ENCODE results near the gene MLXIP. TPM values are rescaled to one million over a fixed set of nuclear protein-coding genes. Genes with fewer than 3 reads are reported as not detected.

The MLXIP gene
- total and polyA plus RNA-seq, 9 of the 15 experiments (the other 6 are each of a cell fraction or from before 2014, with no cell fraction given) = 2.2 to 66.3 (median 18.1) TPM

DNA sequence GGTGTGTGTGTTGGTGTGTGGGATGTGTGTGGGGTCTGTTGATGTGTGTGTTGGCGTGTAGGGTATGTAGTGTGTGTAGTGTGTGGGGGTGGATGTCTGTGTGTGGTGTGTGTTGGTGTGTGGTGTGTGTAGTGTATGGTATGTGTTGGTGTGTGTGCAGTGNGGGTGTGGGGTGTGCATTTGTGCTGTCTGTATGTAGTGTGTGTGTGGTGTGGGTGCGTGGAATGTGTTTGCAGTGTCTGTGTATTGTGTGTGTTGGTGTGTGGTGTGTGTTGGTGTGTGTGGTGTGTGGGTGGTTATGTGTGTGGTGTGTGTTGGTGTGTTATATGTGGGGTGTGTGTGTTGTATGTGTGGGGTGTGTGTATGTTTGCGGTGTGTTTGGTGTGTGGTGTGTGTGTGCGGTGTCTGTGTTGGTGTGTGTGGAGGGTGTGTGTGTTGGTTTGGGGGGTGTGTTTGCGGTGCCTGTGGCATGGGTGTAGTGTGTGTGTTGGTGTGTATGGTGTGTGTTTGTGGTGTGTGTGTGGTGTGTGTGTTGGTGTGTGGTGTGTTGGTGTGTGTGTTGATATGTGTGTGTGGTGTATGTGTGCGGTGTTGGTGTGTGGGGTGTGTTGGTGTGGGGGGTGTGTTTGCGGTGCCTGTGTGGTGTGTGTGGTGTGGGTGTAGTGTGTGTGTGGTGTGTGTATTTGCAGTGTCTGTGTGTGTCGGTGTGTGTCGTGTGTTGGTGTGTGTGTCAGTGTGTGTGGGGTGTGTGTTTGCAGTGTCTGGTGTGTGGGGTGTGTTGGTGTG is 14.7 kb downstream of the MLXIP start:
- BruUV-seq (replicated peaks) = no TSS peak
- peaks cover 98% of the 10 kb centered on the region for H3K79me2 ChIP-seq (ENCODE audit: control insufficient read depth, insufficient read depth, low read length)
- no peaks in the 10 kb centered on the region for H3K27me3 ChIP-seq (ENCODE audit: control insufficient read depth in 2 of 2, insufficient read depth in 2 of 2, low read length in 2 of 2)
- H3K4me1 ChIP-seq (replicated peaks in 1 of 2; ENCODE audit: control insufficient read depth in 2 of 2, insufficient read depth in 2 of 2, low read length in 2 of 2) = peaks cover 46 to 71% of the 10 kb centered on the region in 2 experiments
- intact Hi-C loops (cut with micrococcal nuclease) (no loop called here), in situ Hi-C loops (cut with MboI) (no loop called here)
- H3K9me3 ChIP-seq (replicated peaks; ENCODE audit: control insufficient read depth, insufficient read depth, low read depth, low read length) = no peaks in the 10 kb centered on the region
- DNase-seq (ENCODE audit: extremely low read depth in 1 of 4, low spot score in 3 of 4) = no peak
- no peak overlapping the region for H3K4me3 ChIP-seq
- ChIA-PET POLR2A (interaction anchor here (6.8 kb wide), 1 partner anchor 13 kb away, joined by 68 read pairs; the partner anchor contains the start of gene MLXIP), CTCF (ENCODE audit: low intra/inter-chr PET ratio) (no interaction called here)
- H3K4me2 ChIP-seq (ENCODE audit: insufficient read depth, low read length) = peak overlapping the region; percentile 26
- H3K9ac ChIP-seq (ENCODE audit: insufficient read depth in 1 of 2, low read depth in 2 of 2, low read length in 2 of 2) = no peak overlapping the region
- FAIRE-seq = no peak
- ATAC-seq = no peak
- H3K36me3 ChIP-seq (ENCODE audit: control insufficient read depth, insufficient read depth, low read length) = peaks cover 66% of the 10 kb centered on the region
- peaks cover 16% of the 10 kb centered on the region for H3K9me1 ChIP-seq (ENCODE audit: control insufficient read depth, insufficient read depth, low read length)
- no peak overlapping the region for H2AFZ ChIP-seq (ENCODE audit: low read depth, low read length)
- peaks cover 8% of the 10 kb centered on the region; the same call in 1 of the 2 replicates for H4K20me1 ChIP-seq (replicated peaks; ENCODE audit: control insufficient read depth, insufficient read depth, low read length)
- WGBS (ENCODE audit: insufficient coverage, low coverage, missing lambda C conversion rate) = 82% methylated on average over 6 of the region's 9 CpGs
- H3K27ac ChIP-seq (ENCODE audit: extremely low read depth, low read depth, low read length) = peak overlapping the region; percentile 40
- TF ChIP-seq ELF1 (tag; IDR thresholded peaks at IDR 0.05) (no peak), ZNF253 (CRISPR knock-in tag; conservative IDR thresholded peaks at IDR 0.05) (no peak), TBP (optimal IDR thresholded peaks at IDR 0.05; ENCODE audit: low read depth, low read length) (no peak), HNRNPLL (IDR thresholded peaks at IDR 0.05; ENCODE audit: low read depth, low read length, poor library complexity, severe bottlenecking) (peak; percentile 33), ZNF77 (CRISPR knock-in tag; IDR thresholded peaks at IDR 0.05) (no peak), STAT5B (CRISPR knock-in tag; IDR thresholded peaks at IDR 0.05) (no peak), SIN3A (IDR thresholded peaks at IDR 0.05; ENCODE audit: borderline replicate concordance in 2 of 2, control insufficient read depth in 1 of 2, low read depth in 2 of 2, low read length in 2 of 2) (no peak), E2F3 (CRISPR knock-in tag; IDR thresholded peaks at IDR 0.05) (no peak), TOE1 (IDR thresholded peaks at IDR 0.05; ENCODE audit: borderline replicate concordance) (no peak), TOE1 (CRISPR knock-in tag; IDR thresholded peaks at IDR 0.05; ENCODE audit: borderline replicate concordance, low read depth) (no peak), PHF20 (IDR thresholded peaks at IDR 0.05; ENCODE audit: partially characterized antibody) (peak; percentile 80), ZNF143 (CRISPR knock-in tag; IDR thresholded peaks at IDR 0.05) (no peak), SMARCC2 (IDR thresholded peaks at IDR 0.05; ENCODE audit: low read depth) (no peak), SNRNP70 (optimal IDR thresholded peaks at IDR 0.05; ENCODE audit: low read depth, low read length) (no peak), CEBPG (CRISPR knock-in tag; IDR thresholded peaks at IDR 0.05) (no peak), CEBPG (tag; conservative IDR thresholded peaks at IDR 0.05 in 1 of 2, IDR thresholded peaks at IDR 0.05 in 1 of 2) (no peak)
- TF ChIP-seq, protein P1, sequence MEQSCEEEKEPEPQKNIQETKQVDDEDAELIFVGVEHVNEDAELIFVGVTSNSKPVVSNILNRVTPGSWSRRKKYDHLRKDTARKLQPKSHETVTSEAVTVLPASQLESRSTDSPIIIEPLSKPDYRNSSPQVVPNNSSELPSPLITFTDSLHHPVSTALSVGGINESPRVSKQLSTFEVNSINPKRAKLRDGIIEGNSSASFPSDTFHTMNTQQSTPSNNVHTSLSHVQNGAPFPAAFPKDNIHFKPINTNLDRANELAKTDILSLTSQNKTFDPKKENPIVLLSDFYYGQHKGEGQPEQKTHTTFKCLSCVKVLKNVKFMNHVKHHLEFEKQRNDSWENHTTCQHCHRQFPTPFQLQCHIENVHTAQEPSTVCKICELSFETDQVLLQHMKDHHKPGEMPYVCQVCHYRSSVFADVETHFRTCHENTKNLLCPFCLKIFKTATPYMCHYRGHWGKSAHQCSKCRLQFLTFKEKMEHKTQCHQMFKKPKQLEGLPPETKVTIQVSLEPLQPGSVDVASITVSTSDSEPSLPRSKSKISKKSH (CRISPR knock-in tag; IDR thresholded peaks at IDR 0.05) = no peak
- TF ChIP-seq, protein P2, sequence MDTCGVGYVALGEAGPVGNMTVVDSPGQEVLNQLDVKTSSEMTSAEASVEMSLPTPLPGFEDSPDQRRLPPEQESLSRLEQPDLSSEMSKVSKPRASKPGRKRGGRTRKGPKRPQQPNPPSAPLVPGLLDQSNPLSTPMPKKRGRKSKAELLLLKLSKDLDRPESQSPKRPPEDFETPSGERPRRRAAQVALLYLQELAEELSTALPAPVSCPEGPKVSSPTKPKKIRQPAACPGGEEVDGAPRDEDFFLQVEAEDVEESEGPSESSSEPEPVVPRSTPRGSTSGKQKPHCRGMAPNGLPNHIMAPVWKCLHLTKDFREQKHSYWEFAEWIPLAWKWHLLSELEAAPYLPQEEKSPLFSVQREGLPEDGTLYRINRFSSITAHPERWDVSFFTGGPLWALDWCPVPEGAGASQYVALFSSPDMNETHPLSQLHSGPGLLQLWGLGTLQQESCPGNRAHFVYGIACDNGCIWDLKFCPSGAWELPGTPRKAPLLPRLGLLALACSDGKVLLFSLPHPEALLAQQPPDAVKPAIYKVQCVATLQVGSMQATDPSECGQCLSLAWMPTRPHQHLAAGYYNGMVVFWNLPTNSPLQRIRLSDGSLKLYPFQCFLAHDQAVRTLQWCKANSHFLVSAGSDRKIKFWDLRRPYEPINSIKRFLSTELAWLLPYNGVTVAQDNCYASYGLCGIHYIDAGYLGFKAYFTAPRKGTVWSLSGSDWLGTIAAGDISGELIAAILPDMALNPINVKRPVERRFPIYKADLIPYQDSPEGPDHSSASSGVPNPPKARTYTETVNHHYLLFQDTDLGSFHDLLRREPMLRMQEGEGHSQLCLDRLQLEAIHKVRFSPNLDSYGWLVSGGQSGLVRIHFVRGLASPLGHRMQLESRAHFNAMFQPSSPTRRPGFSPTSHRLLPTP (IDR thresholded peaks at IDR 0.05; ENCODE audit: borderline replicate concordance, extremely low read depth, insufficient read length) = no peak

Measured in K562 (cell line).